K562 (cell line): ENCODE measurements around the gene SRGN. TPM values are rescaled to one million over a fixed set of nuclear protein-coding genes. Genes with fewer than 3 reads are reported as not detected.

Experiments used
- ATAC-seq: fragments of 200-7000 bp; cut with Tn5 transposase; 3 replicates; pipeline ENCODE4 v1.9.1; 2020; ENCODE audit warnings: moderate library complexity
- BruUV-seq: library from RNA; stranded (reverse); fragments of 400-500 nt; replicated peaks from 2 replicates; lab custom pipeline; 2021; lab: Mats Ljungman, UMichigan
- CTCF ChIA-PET: fragments of 300-600 bp; formaldehyde crosslinking; extraction: SDS; loops from one replicate; lab custom pipeline; 2021; ENCODE audit warnings: low intra/inter-chr PET ratio; lab: Yijun Ruan, JAX
- POLR2A ChIA-PET: fragments of 300-600, 350-650 bp; sonication (Branson Sonifier 250); formaldehyde crosslinking; extraction: SDS; loops from one replicate; lab custom pipeline; 2021; ENCODE audit warnings: antibody characterized with exemption, inconsistent platforms; lab: Yijun Ruan, JAX
- DNase-seq, 4 experiments: peaks; one replicate each; pipeline versions ENCODE4 v3.0.0 to v3.0.0-alpha.2; 2011 to 2018; ENCODE audit warnings: low spot score in 3 of 4, mixed read lengths in 3 of 4; ENCODE audit errors: extremely low read depth in 1 of 4
- FAIRE-seq: peaks from 2 replicates; lab custom pipeline; 2011; peaks lifted over from hg19 to GRCh38; lab: Jason Lieb, UNC
- H2AFZ ChIP-seq: 2 replicates; pipeline ENCODE4 v1.6.0; 2011; ENCODE audit warnings: low read depth, low read length, control low read depth, inconsistent platforms
- H3K27ac ChIP-seq: fragments of 200-600 bp; 3 replicates; pipeline ENCODE4 v1.8.0; 2011; ENCODE audit warnings: low read depth, mild to moderate bottlenecking, control low read depth, inconsistent platforms, low read length, moderate library complexity, mixed read lengths; ENCODE audit errors: extremely low read depth
- H3K27me3 ChIP-seq, 2 experiments: fragments of 300-600 bp in 1 of 2; 2 replicates in 1 of 2; 3 replicates in 1 of 2; pipeline versions ENCODE4 v1.6.0 to v1.8.0; 2011; ENCODE audit warnings: inconsistent platforms in 2 of 2, low read length in 2 of 2, mild to moderate bottlenecking in 1 of 2, mixed read lengths in 1 of 2, moderate library complexity in 1 of 2; ENCODE audit not compliant: control insufficient read depth in 2 of 2, insufficient read depth in 2 of 2
- H3K36me3 ChIP-seq: fragments of 300-600 bp; 3 replicates; pipeline ENCODE4 v1.8.0; 2011; ENCODE audit warnings: mild to moderate bottlenecking, low read length, inconsistent platforms; ENCODE audit not compliant: control insufficient read depth, insufficient read depth
- H3K4me1 ChIP-seq, 2 experiments: fragments of 200-600 bp in 1 of 2; replicated peaks in 1 of 2; 2 replicates in 1 of 2; 3 replicates in 1 of 2; pipeline versions ENCODE4 v1.5.1 to v1.8.0; 2011; ENCODE audit warnings: inconsistent platforms in 2 of 2, low read length in 2 of 2, mild to moderate bottlenecking in 1 of 2, mixed read lengths in 1 of 2, moderate library complexity in 1 of 2; ENCODE audit not compliant: control insufficient read depth in 2 of 2, insufficient read depth in 2 of 2
- H3K4me2 ChIP-seq: 2 replicates; pipeline ENCODE4 v1.6.1; 2011; ENCODE audit warnings: low read length, control low read depth, inconsistent platforms, mixed read lengths; ENCODE audit not compliant: insufficient read depth
- H3K4me3 ChIP-seq: fragments of 200-600 bp; sonication (generic), shearing (Covaris generic); 2 replicates; pipeline ENCODE4 v1.5.1; 2016; ENCODE audit warnings: control low read depth, inconsistent platforms
- H3K79me2 ChIP-seq: fragments of 200-600 bp; 3 replicates; pipeline ENCODE4 v1.8.0; 2011; ENCODE audit warnings: low read length, inconsistent platforms; ENCODE audit not compliant: control insufficient read depth, insufficient read depth
- H3K9ac ChIP-seq, 2 experiments: 2 replicates each; pipeline versions ENCODE4 v1.6.0 to v1.6.1; 2011; ENCODE audit warnings: low read depth in 2 of 2, low read length in 2 of 2, control low read depth in 1 of 2, inconsistent platforms in 1 of 2, mild to moderate bottlenecking in 1 of 2, mixed read lengths in 1 of 2; ENCODE audit not compliant: insufficient read depth in 1 of 2
- H3K9me1 ChIP-seq: one replicate; pipeline ENCODE4 v1.6.0; 2011; ENCODE audit warnings: inconsistent platforms, mild to moderate bottlenecking, low read length, moderate library complexity; ENCODE audit not compliant: control insufficient read depth, insufficient read depth
- H3K9me3 ChIP-seq: replicated peaks from 2 replicates; pipeline ENCODE4 v1.5.1; 2011; ENCODE audit warnings: low read depth, low read length, inconsistent platforms; ENCODE audit not compliant: control insufficient read depth, insufficient read depth
- H4K20me1 ChIP-seq: replicated peaks from 2 replicates; pipeline ENCODE4 v1.6.1; 2011; ENCODE audit warnings: low read length, inconsistent platforms, mixed read lengths; ENCODE audit not compliant: control insufficient read depth, insufficient read depth
- FOXM1 ChIP-seq, 2 experiments: fragments of 450-650 bp in 1 of 2; sonication (generic) in 1 of 2; formaldehyde crosslinking in 1 of 2; IDR thresholded peaks; 2 replicates each; pipeline versions ENCODE4 v1.6.1 to v1.9.0; 2017 to 2022; ENCODE audit warnings: low read depth in 2 of 2, mild to moderate bottlenecking in 2 of 2, missing genetic modification reagents in 1 of 2, moderate library complexity in 1 of 2
- HNRNPL ChIP-seq: fragments of 200-400 bp; formaldehyde crosslinking; IDR thresholded peaks from 2 replicates; pipeline ENCODE4 v1.6.1; 2017; ENCODE audit warnings: low read depth, mild to moderate bottlenecking, low read length
- RBM25 ChIP-seq: fragments of 200-400 bp; formaldehyde crosslinking; IDR thresholded peaks from 2 replicates; pipeline ENCODE4 v1.6.1; 2018; ENCODE audit warnings: low read length, low read depth, moderate library complexity; ENCODE audit not compliant: severe bottlenecking
- TRIM24 ChIP-seq, 2 experiments: fragments of 450-650 bp; IDR thresholded peaks; 2 replicates each; pipeline ENCODE4 v1.6.1; 2016
- ZNF134 ChIP-seq: fragments of 250-450 bp; sonication (Bioruptor Pico); conservative IDR thresholded peaks from 2 replicates; pipeline ENCODE4 v1.4.0; 2020
- ZNF3 ChIP-seq: fragments of 250-450 bp; sonication (Bioruptor Pico); IDR thresholded peaks from 2 replicates; pipeline ENCODE4 v1.5.0; 2021; ENCODE audit warnings: mild to moderate bottlenecking, moderate library complexity
- WGBS: fragments of 100-300 bp; shearing (Covaris generic); methylation state at CpG from one replicate; pipeline ENCODE4 v1.1.6; 2016; ENCODE audit warnings: low coverage, mixed read lengths; ENCODE audit not compliant: insufficient coverage; ENCODE audit errors: missing lambda C conversion rate; 5-methylcytosine and 5-hydroxymethylcytosine counted together
- in situ Hi-C: fragments of 300-500 bp; cut with MboI; formaldehyde crosslinking; loops from 4 replicates; pipeline ENCODE4 v1.15.0; 2018; ENCODE audit warnings: inconsistent platforms, mixed read lengths
- intact Hi-C: fragments of 100-400 bp; cut with micrococcal nuclease; formaldehyde crosslinking; loops from 2 replicates; pipeline ENCODE4 v1.14.2; 2022
- polyA plus RNA-seq, 8 experiments: library from polyadenylated mRNA; depleted of rRNA in 4 of 8; stranded (reverse) in 5 of 8; unstranded in 3 of 8; fragments of >200 nt; fragmentation: Nextera tagmentation in 2 of 8; fragmentation: Illumina TruSeq in 1 of 8; extraction: Ambion mirVana in 2 of 8; extraction: Trizol in 1 of 8; gene quantifications; 2 replicates each; pipeline versions ENCODE4 v1.2.1 to v1.2.3, GENCODE V29; 2011 to 2014; ENCODE audit warnings: inconsistent platforms in 1 of 8, missing spikeins in 1 of 8
- total RNA-seq, 7 experiments: library from RNA; depleted of rRNA in 6 of 7; stranded (reverse); fragments of >200 nt in 6 of 7; fragmentation: Illumina TruSeq in 2 of 7; extraction: Trizol in 2 of 7; gene quantifications; 2 replicates each; pipeline versions ENCODE4 v1.2.1 to v1.2.3, GENCODE V29; 2011 to 2021; ENCODE audit warnings: low replicate concordance in 1 of 7

SRGN gene
- total and polyA plus RNA-seq, 9 of the 15 experiments (the other 6 are each of a cell fraction or from before 2014, with no cell fraction given): 136 to 304 (median 180) TPM

DNA sequence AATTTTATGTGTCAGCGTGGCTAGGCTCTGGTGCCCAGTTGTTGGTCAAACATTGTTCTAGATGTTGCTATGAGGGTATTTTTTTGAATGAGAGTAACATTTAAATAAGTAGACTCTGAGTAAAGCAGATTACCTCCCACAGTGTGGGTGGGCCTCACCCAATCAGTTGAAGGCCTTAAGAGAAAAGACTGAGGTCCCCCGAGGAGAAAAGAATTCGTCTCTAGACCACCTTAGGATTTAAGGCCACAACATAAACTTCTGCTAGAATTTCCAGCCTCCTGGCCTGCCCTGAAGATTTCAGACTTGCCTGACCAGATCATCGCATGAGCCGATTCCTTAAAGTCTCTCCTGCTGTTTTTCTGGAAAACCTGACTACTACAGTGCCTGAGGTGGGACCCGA, 45.1 kb upstream of the SRGN start:
- no peaks in the 10 kb centered on the region; the same call in 2 of the 3 replicates for H3K36me3 ChIP-seq
- WGBS: 74% methylated on average over 6 of the region's 6 CpGs
- TF ChIP-seq HNRNPL: no peak
- TF ChIP-seq ZNF134 (CRISPR knock-in tag): peak; percentile 99
- no peak for TF ChIP-seq TRIM24 (IDR thresholded peaks at IDR 0.05)
- TF ChIP-seq FOXM1 (IDR thresholded peaks at IDR 0.05; ENCODE audit: low read depth): peak; percentile 28; the same call in 1 of the 2 replicates
- TF ChIP-seq FOXM1 (CRISPR knock-in tag; IDR thresholded peaks at IDR 0.05; ENCODE audit: low read depth): no peak
- no peak for TF ChIP-seq ZNF3
- peak; percentile 76 for TF ChIP-seq RBM25
- no peaks in the 10 kb centered on the region for H3K27me3 ChIP-seq
- no peaks in the 10 kb centered on the region for H3K9me1 ChIP-seq
- in situ Hi-C loops: no loop called here
- H3K27ac ChIP-seq: no peak overlapping the region
- BruUV-seq: no TSS peak
- intact Hi-C loops: no loop called here
- H3K9me3 ChIP-seq: no peaks in the 10 kb centered on the region
- ChIA-PET POLR2A (interaction anchor here (1.0 to 2.8 kb wide), 3 partner anchors 19 to 21 kb away, joined by 3 to 6 read pairs (median 3); no protein-coding TSS in a partner anchor), CTCF (no interaction called here)
- no peak overlapping the region for H2AFZ ChIP-seq
- H3K4me1 ChIP-seq: peaks cover 7 to 17% of the 10 kb centered on the region in 2 experiments; a peak in 4 of 5 replicates
- H3K9ac ChIP-seq: 0 out of 4 replicates have a peak overlapping the region, but pooled peaks of 1 of the 2 experiments have one; percentile 7
- no peak overlapping the region for H3K4me2 ChIP-seq
- no peaks in the 10 kb centered on the region for H3K79me2 ChIP-seq
- no peaks in the 10 kb centered on the region for H4K20me1 ChIP-seq
- ATAC-seq: no peak
- no peak for FAIRE-seq
- no peak for DNase-seq
- H3K4me3 ChIP-seq: no peak overlapping the region
